ENCODE measurements around the gene SETD2. TPM values are rescaled to one million over a fixed set of nuclear protein-coding genes. Genes with fewer than 3 reads are reported as not detected.

The SETD2 gene
- total RNA-seq, 3 donors from 2014 or later (not counting 1 experiment from before 2014, with no cell fraction given) = 86.5 to 104 (median 95.9) TPM

- H3K27me3 Mint-ChIP-seq (ENCODE audit: low read depth in 2 of 2) = no peaks in the 10 kb centered on the region
- no peak overlapping the region for H3K4me3 Mint-ChIP-seq
- no peak overlapping the region for H3K27ac Mint-ChIP-seq
- Histone ChIP-seq H3K27me3 (ENCODE audit: control insufficient read depth, insufficient read depth, low read length) (no peaks in the 10 kb centered on the region), H3K9me3 (ENCODE audit: control insufficient read depth, insufficient read depth, low read length) (no peaks in the 10 kb centered on the region), H3K4me3 (ENCODE audit: low read length) (no peak overlapping the region), H3K4me1 (ENCODE audit: control insufficient read depth, insufficient read depth, low read length) (peaks cover 18% of the 10 kb centered on the region), H3K27ac (ENCODE audit: low read length) (no peak overlapping the region), H3K36me3 (ENCODE audit: control insufficient read depth, insufficient read depth, low read length) (peaks cover 50% of the 10 kb centered on the region)
- TF ChIP-seq CTCF (IDR thresholded peaks at IDR 0.05) = no peak
- ATAC-seq (no peak), DNase-seq (no peak)
- no peaks in the 10 kb centered on the region for H3K9me3 Mint-ChIP-seq
- no peaks in the 10 kb centered on the region for H3K36me3 Mint-ChIP-seq
- intact Hi-C loops (cut with micrococcal nuclease) = loop anchor here (1.0 to 2.0 kb wide), 2 partner anchors 22 to 30 kb away; partner anchors contain the start of gene NBEAL2
- 57% methylated on average over 23 of the region's 23 CpGs for WGBS (ENCODE audit: insufficient coverage)
- H3K4me1 Mint-ChIP-seq = peaks cover 11 to 23% of the 10 kb centered on the region in 2 donors
Observed at GRCh38 chr3:47008851-47009224, 155.1 kb downstream of the SETD2 start.

- Histone ChIP-seq H3K36me3 (ENCODE audit: control insufficient read depth, insufficient read depth, low read length) (peaks cover 53% of the 10 kb centered on the region), H3K4me1 (ENCODE audit: control insufficient read depth, insufficient read depth, low read length) (peaks cover 18% of the 10 kb centered on the region), H3K27ac (ENCODE audit: low read length) (no peak overlapping the region), H3K4me3 (ENCODE audit: low read length) (no peak overlapping the region), H3K27me3 (ENCODE audit: control insufficient read depth, insufficient read depth, low read length) (no peaks in the 10 kb centered on the region), H3K9me3 (ENCODE audit: control insufficient read depth, insufficient read depth, low read length) (no peaks in the 10 kb centered on the region)
- Mint-ChIP-seq H3K4me1 (peaks cover 11 to 23% of the 10 kb centered on the region in 2 donors), H3K27ac (no peak overlapping the region), H3K36me3 (no peaks in the 10 kb centered on the region), H3K9me3 (no peaks in the 10 kb centered on the region), H3K4me3 (no peak overlapping the region), H3K27me3 (ENCODE audit: low read depth in 2 of 2) (no peaks in the 10 kb centered on the region)
- no peak for TF ChIP-seq CTCF (IDR thresholded peaks at IDR 0.05)
- ATAC-seq (no peak), DNase-seq (peak in 1 of 2 donors; percentile 15)
- intact Hi-C loops (cut with micrococcal nuclease) = loop anchor here (2.0 kb wide), 1 partner anchor 22 kb away; no protein-coding TSS in a partner anchor
- 92% methylated on average over 10 of the region's 13 CpGs for WGBS (ENCODE audit: insufficient coverage)
Observed at GRCh38 chr3:47008234-47008796, 155.6 kb downstream of the SETD2 start.

- peak in 1 of 2 donors; percentile 16 for DNase-seq
- Histone ChIP-seq H3K9me3 (ENCODE audit: control insufficient read depth, insufficient read depth, low read length) (no peaks in the 10 kb centered on the region), H3K27ac (ENCODE audit: low read length) (no peak overlapping the region), H3K27me3 (ENCODE audit: control insufficient read depth, insufficient read depth, low read length) (no peaks in the 10 kb centered on the region), H3K36me3 (ENCODE audit: control insufficient read depth, insufficient read depth, low read length) (peaks cover 60% of the 10 kb centered on the region), H3K4me1 (ENCODE audit: control insufficient read depth, insufficient read depth, low read length) (peaks cover 18% of the 10 kb centered on the region), H3K4me3 (ENCODE audit: low read length) (no peak overlapping the region)
- H3K4me3 Mint-ChIP-seq = no peak overlapping the region
- H3K9me3 Mint-ChIP-seq = no peaks in the 10 kb centered on the region
- no peak for ATAC-seq
- intact Hi-C loops (cut with micrococcal nuclease) = loop anchor here (2.0 kb wide), 1 partner anchor 21 kb away; no protein-coding TSS in a partner anchor
- no peaks in the 10 kb centered on the region for H3K27me3 Mint-ChIP-seq (ENCODE audit: low read depth in 2 of 2)
- H3K27ac Mint-ChIP-seq = peak overlapping the region in 1 of 2 donors; percentile 47
- WGBS (ENCODE audit: insufficient coverage) = 95% methylated on average over 16 of the region's 16 CpGs
- TF ChIP-seq CTCF (IDR thresholded peaks at IDR 0.05) = no peak
- no peaks in the 10 kb centered on the region for H3K36me3 Mint-ChIP-seq
- peaks cover 11 to 23% of the 10 kb centered on the region in 2 donors for H3K4me1 Mint-ChIP-seq
Observed at GRCh38 chr3:47007482-47008233, 156.3 kb downstream of the SETD2 start.

Data from natural killer cell (primary cell).